ENCODE measurements around the gene IL1R1.

GRCh38 chr2:102197389-102198137 is 55.0 kb downstream of the IL1R1 start:
- no peak for TF ChIP-seq CTCF (IDR thresholded peaks at IDR 0.05; ENCODE audit: poor library complexity, severe bottlenecking)
- no peak for TF ChIP-seq EP300 (conservative IDR thresholded peaks at IDR 0.05; ENCODE audit: poor library complexity, severe bottlenecking)
- no peak for TF ChIP-seq REST (IDR thresholded peaks at IDR 0.05; ENCODE audit: borderline replicate concordance)
- no peak for TF ChIP-seq RAD21 (conservative IDR thresholded peaks at IDR 0.05)
- no peak for TF ChIP-seq POLR2AphosphoS5 (IDR thresholded peaks at IDR 0.05)
- no peak for TF ChIP-seq EZH2 (IDR thresholded peaks at IDR 0.05; ENCODE audit: borderline replicate concordance, insufficient read depth, low read length, poor library complexity, severe bottlenecking)
